Fibroblast of skin of left biceps (primary cell): ENCODE results near the gene PSMC5.
"Not testable (repeated sequence)": the region's sequence is repeated elsewhere in the genome, so short reads cannot be mapped to it uniquely, and the experiment has no call there.

ENCODE experiments used
- DNase-seq, 2 experiments: peaks; one replicate each; pipeline ENCODE4 v3.0.0-alpha.2; 2013; ENCODE audit warnings: low read depth in 2 of 2

The PSMC5 gene

DNA sequence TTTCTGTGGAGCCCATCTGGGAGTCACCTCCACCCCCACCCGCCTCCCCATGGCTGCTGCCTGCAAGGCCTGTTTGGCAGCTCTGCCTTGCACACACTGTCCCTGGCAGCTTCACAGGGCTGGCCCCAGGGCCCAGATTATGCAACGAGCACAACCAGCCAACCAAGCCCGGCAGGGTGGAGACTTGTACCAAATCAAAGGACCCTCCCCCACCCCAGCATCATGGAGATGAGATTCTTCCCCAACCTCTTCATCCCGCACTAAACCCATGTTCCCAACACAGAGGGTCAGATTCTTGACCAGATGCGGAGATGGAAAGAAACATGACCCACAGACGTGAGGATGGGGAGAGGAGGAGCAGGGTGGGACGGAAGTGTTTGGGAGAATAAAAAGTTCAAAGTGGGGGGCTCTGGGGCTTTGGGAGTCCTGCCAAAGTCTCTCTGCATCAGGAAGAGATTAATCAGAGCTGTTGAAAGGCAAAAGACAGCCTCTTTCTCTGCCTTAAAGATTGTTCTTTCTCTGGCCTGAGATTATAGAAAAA, 11.5 kb downstream of the PSMC5 start:
- DNase-seq: peak; percentile 68

DNA sequence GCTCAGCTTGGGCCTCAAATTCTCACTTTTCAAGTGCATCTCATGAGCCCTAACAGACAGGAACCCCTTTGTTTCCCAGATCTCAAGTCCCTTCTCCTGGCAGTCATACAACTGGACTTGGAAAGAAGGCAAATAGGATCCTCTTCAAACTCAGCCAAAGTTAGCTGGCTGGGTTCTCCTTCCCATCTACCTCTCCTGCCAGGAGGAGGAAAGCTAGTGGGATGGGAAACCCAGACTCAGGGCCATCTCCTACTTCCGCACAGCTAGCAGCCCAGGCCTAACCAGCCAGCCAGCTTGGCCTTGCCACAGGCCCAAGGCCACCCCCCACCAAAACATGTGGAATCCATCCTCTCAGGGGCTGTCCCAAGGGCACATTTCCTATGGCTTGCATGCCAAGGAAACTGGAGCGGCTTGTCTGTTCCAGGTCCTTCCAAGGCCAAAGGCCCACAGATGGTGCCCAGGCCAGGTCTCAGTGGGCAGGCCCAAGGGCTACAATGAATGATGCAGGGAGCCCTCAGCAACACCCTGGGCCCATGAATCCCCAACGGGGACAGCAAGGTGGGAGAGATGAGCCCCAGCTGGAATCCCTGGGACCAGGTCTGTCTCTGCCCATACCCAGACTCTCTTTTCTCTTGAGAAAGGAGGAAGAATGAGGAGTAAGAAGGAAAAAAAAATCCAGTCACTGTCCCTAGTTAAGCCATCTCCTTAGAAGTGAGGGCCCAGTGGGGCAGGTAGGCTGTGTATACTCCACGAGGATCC, 13.5 kb downstream of the PSMC5 start:
- DNase-seq: no peak

DNA sequence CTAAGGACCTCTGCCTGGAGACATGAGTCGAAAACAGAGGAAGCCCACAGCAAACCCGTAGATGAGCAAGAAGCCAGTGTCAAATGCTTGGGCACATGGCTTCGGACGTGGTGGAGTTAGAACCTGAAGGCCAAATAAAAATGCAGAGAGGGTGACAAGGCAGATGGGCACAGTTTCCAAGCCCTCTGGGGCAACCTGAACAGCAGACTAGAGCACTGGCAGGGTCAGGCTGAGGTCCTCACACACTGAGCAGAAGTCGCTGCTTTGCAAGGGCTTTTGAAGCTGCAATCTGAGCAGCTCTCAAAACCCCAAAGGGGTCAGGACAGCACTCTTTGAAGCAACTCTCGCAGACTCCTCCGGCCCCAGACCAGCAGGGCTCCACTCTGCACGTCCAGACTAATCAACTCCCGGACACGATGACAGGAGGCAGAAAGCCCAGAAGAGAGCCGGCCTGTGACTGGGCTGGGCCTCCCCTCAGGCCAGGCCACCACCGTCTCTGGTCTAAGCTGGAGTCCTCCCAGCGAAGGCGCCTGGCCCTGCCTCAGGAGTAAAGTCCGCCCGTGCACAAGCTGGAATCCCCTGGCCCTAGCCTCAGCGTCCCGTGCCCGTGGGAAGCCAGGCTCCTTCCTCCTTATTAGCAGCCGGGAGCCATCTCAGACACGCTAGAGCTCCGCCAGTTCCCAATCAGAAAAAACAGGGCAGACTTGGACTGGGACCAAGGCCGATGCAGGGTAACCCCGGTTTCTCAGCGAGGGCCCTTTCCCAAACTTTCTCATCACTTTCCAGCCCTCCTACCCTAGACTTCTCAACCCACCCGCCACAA, 14.3 kb downstream of the PSMC5 start:
- no peak for DNase-seq

DNA sequence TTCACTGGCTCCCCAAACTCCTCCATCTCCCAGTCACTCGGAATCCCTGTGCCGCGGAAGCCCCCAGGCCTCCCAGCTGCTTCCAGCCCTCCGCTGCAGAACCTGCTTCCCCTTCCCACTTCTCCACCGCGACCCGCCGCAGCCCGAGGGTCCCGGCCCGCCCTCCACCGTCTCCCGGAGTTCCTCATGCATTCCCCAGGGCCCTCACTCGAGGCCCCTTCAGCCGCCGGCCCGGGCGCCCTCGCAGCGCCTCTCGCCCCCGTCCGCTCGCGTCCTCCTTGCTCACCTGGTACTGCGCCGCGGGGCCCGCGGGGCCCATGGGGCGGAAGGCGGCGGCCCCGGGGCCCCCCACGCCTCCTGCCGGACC, 14.9 kb downstream of the PSMC5 start:
- no peak for DNase-seq

DNA sequence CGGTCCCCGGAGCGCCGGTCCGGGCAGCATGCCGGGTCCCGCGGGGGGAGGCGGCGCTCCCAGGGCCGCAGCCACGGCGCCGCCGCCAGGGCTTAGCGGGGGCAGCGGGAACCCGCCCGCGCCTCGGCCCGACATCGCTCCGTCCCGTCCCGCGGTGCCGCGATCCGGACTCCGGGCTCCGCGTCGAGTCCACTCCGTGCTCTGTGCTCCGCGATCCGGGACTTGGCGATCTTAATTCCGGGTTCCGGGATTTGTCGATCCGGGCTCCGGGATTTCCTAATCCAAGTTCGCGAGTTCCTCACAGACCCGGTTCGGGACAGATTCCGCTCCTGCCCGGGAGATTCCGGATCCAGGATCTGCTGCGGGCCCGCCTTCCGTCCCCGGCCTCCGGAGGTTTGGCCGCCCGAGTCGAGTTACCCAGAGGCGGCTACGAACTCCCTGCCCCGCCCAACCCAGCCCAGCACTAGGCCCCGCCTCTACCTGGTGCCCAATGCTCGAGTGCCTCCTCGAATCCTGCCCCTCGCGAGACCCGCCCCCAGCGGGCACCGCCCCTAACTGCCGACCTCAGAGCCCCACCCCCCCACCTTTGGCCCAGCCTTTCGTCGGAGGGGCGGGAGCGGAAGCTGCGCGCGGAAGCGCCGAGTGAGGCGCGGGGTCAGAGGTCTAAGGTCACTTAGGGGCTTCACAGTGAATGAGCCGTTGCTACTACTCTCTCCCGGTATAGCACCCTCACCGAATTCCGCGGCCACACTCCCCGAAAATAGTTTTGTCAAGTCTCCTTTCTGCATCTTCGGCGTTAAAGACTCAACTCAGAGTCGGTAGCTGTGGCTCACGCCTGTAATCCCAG, 15.5 kb downstream of the PSMC5 start, which contains the start of gene SMARCD2:
Gene SMARCD2, minus strand, starts transcription at position 146 of the 847 bp plus-strand sequence. Its CDS starts 11 bp downstream, at position 135.
- DNase-seq: peak; percentile 99

DNA sequence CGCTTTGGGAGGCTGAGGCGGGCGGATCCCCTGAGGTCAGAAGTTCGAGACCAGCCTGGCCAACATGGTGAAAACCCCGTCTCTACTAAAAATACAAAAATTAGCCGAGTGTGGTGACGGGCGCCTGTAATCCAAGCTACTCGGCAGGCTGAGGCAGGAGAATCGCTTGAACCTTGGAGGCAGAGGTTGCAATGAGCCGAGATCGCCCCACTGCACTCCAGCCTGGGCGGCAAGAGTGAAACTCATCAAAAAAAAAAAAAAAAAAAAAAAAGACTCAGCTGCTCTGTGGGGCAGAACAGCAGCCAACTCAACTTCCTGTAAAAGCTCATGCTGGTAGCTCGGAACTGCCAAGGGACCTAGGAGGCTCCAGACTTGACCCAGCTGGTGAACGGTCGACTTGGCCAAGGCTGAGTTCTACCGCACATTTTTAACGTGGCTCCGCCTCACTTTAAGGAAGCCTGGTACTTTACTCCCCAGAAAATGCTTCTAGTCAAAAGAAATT, 16.2 kb downstream of the PSMC5 start:
- DNase-seq: not testable (repeated sequence)

DNA sequence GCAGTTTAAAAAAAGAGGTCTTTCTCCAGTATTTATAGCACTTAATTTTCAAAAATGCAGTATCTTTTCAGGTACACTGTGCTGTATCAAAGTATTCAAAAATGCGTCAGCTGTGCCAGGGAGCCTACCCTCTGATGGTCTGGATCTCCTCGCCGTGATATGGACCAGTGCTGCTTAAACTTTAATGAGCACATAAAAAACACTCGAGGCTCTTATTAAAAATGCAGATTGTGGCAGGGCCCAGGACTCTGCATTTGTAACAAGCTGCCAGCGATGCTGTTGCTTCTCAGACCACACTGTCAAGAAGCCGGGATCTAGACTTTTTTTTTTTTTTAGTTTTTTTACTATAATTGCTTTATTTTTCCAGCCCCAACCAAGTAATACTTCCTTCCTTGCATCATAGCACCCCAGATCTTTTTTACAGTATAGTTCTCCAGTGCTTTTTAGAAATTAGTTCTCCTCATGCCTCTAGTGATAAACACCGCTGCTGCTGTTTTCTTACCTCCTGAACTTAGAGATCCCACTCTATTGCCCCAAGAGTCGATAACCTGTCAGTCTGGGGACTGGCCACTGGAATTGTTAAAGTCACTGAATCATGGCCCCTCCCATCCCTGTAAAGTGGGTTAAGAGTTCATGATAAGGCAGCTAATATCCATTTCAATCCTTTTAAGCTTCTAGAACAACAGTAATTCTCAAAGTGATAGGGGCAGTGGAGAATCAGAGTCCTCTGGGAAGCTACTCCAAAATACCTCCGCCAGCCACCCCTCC, 16.9 kb downstream of the PSMC5 start:
- DNase-seq: no peak

DNA sequence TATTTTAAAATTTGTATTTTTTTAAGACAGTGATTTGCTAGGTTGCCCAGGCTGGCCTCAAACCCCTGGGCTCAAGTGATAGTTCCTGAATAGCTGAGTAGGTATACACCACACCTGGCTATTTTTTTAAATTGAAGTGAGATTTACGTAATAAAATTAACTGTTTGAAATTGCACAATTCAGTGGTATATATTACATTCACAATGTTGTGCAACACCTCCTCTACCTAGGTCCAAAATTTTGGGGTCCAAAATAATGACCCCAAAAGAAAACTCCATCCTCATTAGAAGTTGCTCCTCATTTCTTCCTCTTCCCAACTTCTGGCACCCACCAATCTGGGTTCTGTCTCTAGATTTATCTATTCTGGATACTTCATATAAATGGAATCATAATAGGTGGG, 18.3 kb downstream of the PSMC5 start:
- DNase-seq: no peak

DNA sequence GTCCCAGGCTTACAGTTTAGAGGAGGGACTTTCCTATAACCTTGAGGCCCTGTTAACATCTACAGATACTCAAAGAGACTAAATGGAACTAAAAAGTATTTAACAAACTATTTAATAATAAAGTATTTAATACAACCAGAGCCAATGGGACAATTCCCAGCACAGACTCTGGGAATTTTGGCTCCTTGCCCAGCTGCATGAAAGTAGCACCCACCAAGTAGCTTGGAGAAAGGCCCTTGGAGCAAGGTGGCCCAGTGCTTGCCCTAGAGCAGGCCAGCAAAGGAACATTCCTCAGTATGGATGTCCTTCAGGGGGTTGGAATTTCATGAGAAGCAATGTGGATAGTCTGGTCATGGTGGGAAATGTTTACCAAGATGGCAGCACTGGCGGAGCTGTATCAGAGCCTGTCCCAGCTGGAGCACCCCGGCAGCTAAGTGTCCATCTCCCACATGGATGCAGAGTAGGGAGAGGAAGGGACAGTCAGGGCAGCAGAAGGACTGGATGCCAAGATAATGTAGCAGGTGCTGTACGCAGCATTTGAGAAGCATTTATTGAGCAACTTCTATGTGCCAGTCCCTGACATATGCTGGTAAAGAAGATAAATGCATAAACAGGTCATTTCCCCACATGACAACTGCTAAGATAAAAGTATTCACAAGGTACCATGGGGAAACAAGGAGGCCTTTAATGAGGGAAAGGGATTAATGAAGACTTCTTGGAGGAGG, 20.5 kb downstream of the PSMC5 start:
- DNase-seq: no peak

DNA sequence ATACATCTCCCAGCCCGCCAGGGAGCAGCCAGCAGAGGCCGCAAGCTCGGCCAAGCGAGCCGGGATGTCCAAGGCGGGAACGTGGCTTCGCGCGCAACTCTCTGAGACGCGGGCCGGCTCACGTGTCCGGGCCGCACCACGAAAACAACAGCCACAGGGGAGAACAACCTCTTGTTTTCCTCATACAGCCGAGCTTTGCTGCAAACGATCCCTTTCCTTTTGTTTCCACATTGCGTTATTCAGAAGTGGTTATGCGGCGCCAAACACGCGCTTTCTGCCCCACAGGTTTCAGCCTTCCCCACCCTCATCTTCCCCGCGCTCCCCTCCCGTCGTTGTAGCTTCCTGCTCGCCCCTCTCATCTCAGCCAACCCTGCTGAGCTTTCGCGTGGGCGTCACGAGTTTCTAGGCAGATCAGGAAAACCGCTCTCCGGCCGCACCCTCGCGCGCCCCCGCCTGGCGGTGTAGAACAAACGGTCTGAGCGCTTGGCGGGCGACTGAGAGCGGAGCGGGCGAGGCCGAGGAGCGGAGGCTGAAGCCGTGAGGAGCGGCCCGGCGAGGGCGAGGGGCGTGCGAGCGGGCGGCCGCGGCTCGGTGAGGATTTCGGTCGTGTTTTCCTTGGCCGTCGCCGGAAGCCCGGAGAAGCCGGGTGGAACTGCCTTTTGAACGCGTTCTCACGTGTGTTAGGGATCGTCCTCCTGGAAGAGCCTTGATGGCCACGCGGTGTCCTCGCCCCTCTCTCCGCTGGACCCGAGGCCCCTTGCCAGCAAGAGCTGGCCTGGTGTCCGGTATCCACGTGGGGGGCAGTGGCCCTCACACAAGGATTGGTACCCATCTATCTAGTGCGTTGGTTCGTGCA, 21.8 kb downstream of the PSMC5 start:
- DNase-seq: peak; percentile 75 to 76

DNA sequence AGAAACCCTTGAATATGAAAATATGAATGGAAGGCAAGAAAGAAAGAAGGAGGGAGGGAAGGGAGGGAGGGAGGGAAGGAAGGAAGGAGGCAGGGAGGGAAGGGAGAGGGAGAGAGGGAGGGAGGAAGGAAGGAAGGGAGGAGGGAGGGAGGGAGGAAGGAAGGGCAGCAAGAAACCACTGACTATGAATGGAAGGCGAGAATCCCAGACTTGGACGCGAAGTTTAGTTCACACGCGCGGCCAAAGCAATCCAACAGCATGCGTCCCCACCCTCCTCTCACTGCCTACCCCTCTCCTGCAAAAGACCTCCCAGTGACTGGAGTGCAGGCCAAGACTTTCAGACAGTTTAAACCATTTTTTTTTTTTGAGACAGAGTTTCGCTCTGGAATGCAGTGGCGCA, 23.2 kb downstream of the PSMC5 start:
- no peak for DNase-seq

DNA sequence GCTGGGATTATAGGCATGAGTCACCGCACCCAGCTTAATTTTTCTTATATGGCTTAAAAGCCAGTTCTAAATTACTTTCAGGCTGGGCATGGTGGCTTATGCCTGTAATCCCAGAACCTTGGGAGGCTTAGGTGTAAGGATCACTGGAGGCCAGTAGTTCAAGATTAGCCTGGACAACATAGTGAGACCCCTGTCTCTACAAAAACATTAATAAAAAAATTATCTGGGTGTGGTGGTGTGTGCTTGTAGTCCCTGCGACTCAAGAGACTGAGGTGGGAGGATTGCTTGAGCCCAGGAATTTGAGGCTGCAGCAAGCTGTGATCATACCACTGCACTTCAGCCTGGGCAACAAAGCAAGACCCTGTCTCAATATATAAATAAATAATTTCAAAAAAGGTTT, 26.0 kb downstream of the PSMC5 start:
- DNase-seq: no peak

DNA sequence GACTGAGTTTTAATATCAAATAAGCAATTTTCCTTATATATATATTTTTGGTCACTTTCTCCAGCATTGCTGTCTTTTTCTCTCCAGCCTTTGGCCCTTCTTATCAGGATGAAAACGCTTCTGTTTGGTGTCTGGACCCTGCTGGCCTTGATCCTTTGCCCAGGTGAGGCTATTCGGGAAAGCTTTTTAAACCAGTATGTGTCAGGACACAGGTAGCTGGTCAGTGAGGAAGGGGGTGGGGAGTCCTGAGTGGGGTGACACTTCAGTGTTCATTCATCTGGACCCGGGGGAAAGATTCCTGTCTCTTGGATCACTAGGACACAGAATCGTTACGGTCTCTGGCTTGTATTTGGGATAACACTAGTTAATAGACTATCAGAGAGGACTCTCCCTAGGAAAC, 27.5 kb downstream of the PSMC5 start:
- no peak for DNase-seq

DNA sequence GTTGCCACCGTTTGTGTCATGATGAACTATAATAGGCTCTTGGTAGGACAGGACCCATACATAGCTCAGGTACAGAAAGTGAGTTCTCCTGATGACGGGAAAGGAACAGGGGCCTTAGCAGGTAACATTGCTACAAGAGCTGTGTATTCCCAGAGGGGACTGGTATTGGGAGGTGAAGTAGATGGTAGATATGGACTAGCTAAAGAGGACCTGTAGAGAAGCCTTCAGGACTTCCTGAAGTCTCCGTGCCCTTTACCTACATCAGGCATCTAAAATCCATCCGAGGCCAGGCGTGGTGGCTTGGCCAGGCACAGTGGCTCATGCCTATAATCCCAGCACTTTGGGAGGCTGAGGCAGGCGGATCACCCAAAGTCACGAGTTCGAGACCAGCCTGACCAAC, 28.0 kb downstream of the PSMC5 start:
- no peak for DNase-seq

DNA sequence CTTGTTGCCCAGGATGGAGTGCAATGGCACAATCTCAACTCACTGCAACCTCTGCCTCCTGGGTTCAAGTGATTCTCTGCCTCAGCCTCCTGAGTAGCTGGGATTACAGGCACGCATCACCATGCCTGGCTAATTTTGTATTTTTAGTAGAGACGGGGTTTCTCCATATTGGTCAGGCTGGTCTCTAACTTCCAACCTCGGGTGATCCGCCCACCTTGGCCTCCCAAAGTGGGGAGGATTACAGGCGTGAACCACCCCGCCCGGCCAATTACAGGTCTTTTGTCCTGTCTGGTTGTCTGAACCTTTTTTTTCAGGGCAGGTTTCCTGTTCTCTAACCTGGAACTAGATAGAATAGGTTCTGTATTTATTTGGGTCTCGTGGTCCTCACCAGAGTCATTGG, 29.2 kb downstream of the PSMC5 start:
- not testable (repeated sequence) for DNase-seq

DNA sequence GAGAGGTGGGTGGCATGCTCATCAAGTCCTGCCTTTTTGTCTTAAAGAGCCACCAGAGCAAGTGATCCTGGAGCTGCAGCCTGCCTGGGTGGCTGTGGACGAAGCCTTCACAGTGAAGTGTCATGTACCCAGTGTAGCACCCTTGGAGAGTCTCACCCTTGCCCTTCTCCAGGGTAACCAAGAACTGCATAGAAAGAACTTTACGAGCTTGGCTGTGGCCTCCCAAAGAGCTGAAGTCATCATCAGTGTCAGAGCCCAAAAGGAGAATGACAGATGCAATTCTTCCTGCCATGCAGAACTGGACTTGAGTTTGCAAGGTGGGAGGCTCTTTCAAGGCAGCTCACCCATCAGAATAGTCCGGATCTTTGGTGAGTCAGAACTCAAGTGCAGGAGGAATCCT, 32.0 kb downstream of the PSMC5 start:
- no peak for DNase-seq

DNA sequence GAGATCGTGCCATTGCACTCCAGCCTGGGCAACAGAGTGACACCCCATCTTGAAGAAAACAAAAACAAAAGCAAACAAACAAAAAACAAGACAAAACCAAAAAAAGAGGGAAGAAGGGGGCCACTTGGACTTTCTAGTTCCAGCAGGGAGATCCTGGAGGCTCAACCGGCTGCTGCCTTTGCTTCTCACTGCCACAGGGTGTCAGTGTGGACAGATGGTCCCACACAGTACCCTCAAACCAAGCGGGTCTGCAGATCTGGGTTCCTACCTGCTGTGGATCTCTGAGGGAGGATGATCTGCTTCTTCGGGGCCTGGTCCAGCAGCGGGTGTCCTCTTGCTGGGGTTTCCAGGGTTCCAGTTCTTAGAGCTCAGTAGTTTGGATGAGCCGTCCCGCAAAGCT, 39.4 kb downstream of the PSMC5 start:
- not testable (repeated sequence) for DNase-seq

DNA sequence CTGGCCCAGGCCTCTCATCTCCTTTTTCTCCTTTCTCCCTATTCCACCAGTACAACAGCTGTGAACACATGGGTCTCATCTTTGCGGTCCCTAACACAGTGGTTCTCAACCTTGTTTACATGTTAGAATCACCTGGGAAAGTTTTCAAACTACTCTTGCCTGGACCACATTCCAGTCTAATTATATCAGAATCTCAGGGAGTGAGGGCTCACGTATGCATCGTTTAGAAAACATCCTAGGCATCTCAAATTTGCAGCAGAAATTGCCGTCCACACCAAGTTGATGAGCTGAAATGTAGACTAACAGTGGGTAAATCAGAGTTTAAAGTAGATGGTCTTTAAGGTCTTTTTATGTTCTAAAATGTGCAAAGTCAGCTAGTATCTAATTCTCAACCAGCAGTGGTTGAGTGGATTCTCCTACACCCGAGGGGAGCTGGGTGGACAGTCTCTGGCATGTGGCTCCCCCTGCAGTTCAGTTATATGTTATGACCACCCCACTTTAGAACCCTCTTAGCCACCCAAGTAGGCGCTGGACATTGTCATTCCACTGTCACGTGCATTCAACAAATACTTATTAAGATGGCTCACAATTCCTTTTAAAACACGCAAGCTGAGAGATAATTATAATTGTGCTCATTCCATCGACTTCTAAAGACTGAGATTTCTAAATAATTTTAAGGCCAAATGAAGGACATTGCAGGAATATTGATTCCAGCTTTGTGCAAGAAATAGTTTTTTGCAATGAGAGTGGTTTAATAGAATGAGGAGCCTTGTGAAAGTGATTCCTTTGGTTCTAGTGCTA, 42.5 kb downstream of the PSMC5 start:
- DNase-seq: peak in 1 of 2 experiments; percentile 14
